ENCODE results near the gene LSAMP. TPM values are rescaled to one million over a fixed set of nuclear protein-coding genes. Genes with fewer than 3 reads are reported as not detected.

The LSAMP gene
- total and polyA plus RNA-seq, 3 donors from 2014 or later: 3.1 to 10.3 (median 9.1) TPM

DNA sequence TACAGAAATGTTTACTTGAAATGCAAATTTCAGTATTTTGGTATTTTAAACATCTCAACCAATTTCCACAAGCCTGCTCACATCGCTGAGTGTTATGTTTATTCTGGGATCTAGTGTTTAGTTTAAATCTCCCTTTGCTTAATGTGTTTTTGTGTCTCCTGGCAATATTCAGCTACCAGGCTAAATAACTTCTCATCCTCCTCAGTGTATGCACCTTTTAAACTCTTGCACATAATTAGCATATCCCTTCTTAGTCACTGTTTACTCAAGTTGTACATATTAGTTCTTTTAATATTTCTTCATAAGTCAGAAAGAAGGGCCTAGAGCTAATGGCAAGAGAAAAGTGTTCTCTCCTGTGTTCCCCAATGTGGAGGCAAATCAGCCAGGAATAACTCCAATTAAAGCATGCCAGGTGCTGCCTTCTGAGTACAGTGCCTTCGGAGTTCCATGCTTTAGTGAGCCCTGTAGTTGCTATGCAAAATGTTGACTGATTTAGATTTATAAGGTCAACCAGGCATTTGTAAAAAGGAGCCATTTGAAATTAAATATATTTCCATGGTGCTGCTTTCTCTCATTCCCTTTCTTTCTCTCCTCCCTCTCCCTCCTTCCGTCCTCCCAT, 587.7 kb downstream of the LSAMP start:
- Histone ChIP-seq H3K27me3 (no peaks in the 10 kb centered on the region), H3K27ac (no peak overlapping the region), H3K4me3 (no peak overlapping the region), H3K4me1 (no peaks in the 10 kb centered on the region), H3K9me3 (no peaks in the 10 kb centered on the region), H3K36me3 (ENCODE audit: low read depth, missing control alignments) (no peaks in the 10 kb centered on the region)
- intact Hi-C loops (cut with DNase I; ENCODE audit: low total_unique reads): no loop called here
- DNase-seq: no peak
- TF ChIP-seq, protein P1, sequence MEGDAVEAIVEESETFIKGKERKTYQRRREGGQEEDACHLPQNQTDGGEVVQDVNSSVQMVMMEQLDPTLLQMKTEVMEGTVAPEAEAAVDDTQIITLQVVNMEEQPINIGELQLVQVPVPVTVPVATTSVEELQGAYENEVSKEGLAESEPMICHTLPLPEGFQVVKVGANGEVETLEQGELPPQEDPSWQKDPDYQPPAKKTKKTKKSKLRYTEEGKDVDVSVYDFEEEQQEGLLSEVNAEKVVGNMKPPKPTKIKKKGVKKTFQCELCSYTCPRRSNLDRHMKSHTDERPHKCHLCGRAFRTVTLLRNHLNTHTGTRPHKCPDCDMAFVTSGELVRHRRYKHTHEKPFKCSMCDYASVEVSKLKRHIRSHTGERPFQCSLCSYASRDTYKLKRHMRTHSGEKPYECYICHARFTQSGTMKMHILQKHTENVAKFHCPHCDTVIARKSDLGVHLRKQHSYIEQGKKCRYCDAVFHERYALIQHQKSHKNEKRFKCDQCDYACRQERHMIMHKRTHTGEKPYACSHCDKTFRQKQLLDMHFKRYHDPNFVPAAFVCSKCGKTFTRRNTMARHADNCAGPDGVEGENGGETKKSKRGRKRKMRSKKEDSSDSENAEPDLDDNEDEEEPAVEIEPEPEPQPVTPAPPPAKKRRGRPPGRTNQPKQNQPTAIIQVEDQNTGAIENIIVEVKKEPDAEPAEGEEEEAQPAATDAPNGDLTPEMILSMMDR (IDR thresholded peaks at IDR 0.05): no peak
- TF ChIP-seq POLR2A (IDR thresholded peaks at IDR 0.05): no peak
- WGBS, 2 donors: 81% methylated on average over 3 of the region's 3 CpGs

DNA sequence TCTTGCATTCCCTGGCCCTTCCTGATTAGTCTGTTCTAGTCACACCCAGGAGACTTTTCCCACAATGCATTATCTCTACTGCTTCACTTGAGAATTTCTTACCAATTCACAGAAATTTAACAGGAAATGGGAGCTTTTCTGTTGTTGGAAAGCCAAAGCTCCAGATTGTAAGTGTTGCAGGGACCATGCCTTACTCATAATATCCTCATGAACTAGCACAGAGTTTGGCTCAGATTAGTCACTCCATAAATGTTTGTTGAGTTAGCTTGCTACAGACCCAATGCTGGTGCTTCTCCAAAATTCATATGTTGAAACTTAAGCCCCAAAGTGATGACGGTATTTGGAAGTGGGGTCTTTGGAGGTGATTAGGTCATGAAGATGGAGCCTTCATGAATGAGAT, 589.4 kb downstream of the LSAMP start:
- 95 to 96% methylated on average over 1 of the region's 1 CpG for WGBS, 2 donors
- Histone ChIP-seq H3K4me3 (no peak overlapping the region), H3K4me1 (no peaks in the 10 kb centered on the region), H3K36me3 (ENCODE audit: low read depth, missing control alignments) (no peaks in the 10 kb centered on the region), H3K27me3 (no peaks in the 10 kb centered on the region), H3K9me3 (no peaks in the 10 kb centered on the region), H3K27ac (no peak overlapping the region)
- no peak for DNase-seq
- TF ChIP-seq, protein P1 (IDR thresholded peaks at IDR 0.05): no peak
- no peak for TF ChIP-seq POLR2A (IDR thresholded peaks at IDR 0.05)
- intact Hi-C loops (cut with DNase I; ENCODE audit: low total_unique reads): no loop called here

DNA sequence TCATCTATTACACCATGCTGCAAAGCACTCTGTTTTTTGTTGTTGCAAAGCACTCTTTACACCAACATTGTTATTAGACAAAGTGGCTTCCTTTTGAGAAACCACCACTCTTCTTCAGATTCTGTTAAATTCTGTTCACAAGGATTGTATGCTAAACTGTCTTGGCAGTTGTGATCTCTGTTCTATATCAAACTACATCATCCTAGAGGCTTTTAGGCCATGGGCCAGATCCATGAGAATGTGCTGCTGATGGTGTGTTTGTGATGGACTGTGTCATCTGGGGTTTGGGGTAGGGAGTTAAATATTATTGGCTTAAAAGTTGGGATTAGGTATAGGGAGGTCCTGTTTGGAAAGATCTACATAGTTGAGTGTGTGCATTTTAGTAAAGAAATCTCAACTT, 592.2 kb downstream of the LSAMP start:
- no peak overlapping the region for H3K4me3 ChIP-seq
- intact Hi-C loops (cut with DNase I; ENCODE audit: low total_unique reads): no loop called here
- H3K27ac ChIP-seq: no peak overlapping the region
- H3K27me3 ChIP-seq: no peaks in the 10 kb centered on the region
- no peak for DNase-seq
- no peaks in the 10 kb centered on the region for H3K4me1 ChIP-seq
- H3K36me3 ChIP-seq (ENCODE audit: low read depth, missing control alignments): no peaks in the 10 kb centered on the region
- TF ChIP-seq, protein P1 (IDR thresholded peaks at IDR 0.05): no peak
- TF ChIP-seq POLR2A (IDR thresholded peaks at IDR 0.05): no peak
- no peaks in the 10 kb centered on the region for H3K9me3 ChIP-seq

DNA sequence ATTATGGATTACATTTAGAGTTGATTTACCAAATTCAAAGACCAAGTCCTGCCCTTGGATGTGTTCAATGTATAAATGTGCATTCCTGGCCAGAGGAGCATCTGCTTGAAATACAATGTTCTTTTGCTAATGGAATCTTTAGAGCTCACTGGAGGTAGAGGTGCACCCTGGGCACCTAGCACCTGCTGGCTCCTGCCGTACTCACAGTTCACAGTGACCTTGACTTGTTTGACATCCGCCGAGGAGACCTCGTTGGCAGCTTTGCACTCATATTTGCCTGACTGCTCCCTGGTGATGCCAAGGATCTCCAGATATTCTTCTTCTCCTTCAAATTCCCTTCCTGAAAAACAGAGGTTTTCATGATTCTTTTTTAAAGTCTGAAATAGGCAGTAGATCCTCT, 593.0 kb downstream of the LSAMP start:
- Histone ChIP-seq H3K36me3 (ENCODE audit: low read depth, missing control alignments) (no peaks in the 10 kb centered on the region), H3K27ac (no peak overlapping the region), H3K27me3 (no peaks in the 10 kb centered on the region), H3K4me3 (no peak overlapping the region), H3K9me3 (no peaks in the 10 kb centered on the region), H3K4me1 (no peaks in the 10 kb centered on the region)
- no peak for DNase-seq
- intact Hi-C loops (cut with DNase I; ENCODE audit: low total_unique reads): no loop called here
- 52 to 69% methylated on average over 4 of the region's 4 CpGs for WGBS, 2 donors
- TF ChIP-seq, protein P1 (IDR thresholded peaks at IDR 0.05): no peak
- TF ChIP-seq POLR2A (IDR thresholded peaks at IDR 0.05): no peak

DNA sequence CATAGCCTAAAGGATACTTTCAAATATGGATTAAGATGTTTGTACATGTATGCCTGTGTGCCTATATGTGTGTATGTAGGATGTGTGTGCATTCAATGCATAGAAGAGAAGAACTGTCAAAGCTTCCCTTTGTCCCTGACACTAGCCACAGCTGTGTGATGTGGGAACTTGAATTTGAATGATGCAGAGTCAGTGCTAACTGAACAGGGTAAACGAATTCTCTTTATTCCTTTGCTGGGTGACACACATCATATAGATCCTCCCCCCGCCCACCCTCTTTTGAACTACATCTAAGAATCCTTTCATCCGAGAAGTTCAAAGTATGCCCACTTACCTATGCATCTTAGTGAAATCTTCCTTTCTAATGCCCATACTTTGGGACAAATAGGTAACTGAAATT, 593.7 kb downstream of the LSAMP start:
- H3K4me3 ChIP-seq: no peak overlapping the region
- no peak for DNase-seq
- 86 to 90% methylated on average over 3 of the region's 3 CpGs for WGBS, 2 donors

More for the DNA sequence above, 593.7 kb downstream of the LSAMP start:
- TF ChIP-seq, protein P1 (IDR thresholded peaks at IDR 0.05): no peak
- no peak for TF ChIP-seq POLR2A (IDR thresholded peaks at IDR 0.05)
- intact Hi-C loops (cut with DNase I; ENCODE audit: low total_unique reads): no loop called here
- H3K36me3 ChIP-seq (ENCODE audit: low read depth, missing control alignments): no peaks in the 10 kb centered on the region
- no peaks in the 10 kb centered on the region for H3K4me1 ChIP-seq
- no peak overlapping the region for H3K27ac ChIP-seq
- H3K9me3 ChIP-seq: no peaks in the 10 kb centered on the region
- H3K27me3 ChIP-seq: no peaks in the 10 kb centered on the region
